SK-N-MC (cell line): ENCODE data around the gene ADGRB2.

Experiments
- EZH2 ChIP-seq: fragments of 200-600 bp; sonication (generic); IDR thresholded peaks from one replicate; pipeline ENCODE4 v1.6.1; 2017; ENCODE audit warnings: antibody characterized with exemption
- POLR2AphosphoS5 ChIP-seq: IDR thresholded peaks from 2 replicates; pipeline ENCODE4 v1.6.1; 2012; ENCODE audit warnings: mild to moderate bottlenecking, low read depth, low read length, borderline replicate concordance

GRCh38 chr1:31723828-31724359 is 40.2 kb downstream of the ADGRB2 start:
- TF ChIP-seq POLR2AphosphoS5 (no peak), EZH2 (no peak)
